ENCODE data around the gene RGMA.

DNA sequence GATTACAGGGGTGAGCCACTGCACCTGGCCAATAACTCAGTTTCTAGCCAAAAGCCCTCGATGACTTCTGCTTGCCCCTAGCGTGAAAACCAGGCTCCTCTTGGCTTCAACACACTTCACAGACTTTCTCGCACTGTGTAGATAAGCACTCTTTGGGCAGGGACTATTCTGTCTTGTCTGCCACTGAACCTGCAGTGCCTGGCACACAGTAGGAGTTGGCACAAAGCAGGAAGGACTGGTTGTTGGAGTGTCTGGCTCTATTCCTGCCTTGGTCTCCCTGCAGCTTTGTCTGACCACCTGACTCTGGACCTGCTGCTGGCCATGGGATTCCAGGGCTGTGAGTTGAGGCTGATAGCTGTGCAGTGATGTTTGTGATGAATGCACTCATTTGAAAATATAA is 46.4 kb upstream of the RGMA start:
- TF ChIP-seq, protein P1, sequence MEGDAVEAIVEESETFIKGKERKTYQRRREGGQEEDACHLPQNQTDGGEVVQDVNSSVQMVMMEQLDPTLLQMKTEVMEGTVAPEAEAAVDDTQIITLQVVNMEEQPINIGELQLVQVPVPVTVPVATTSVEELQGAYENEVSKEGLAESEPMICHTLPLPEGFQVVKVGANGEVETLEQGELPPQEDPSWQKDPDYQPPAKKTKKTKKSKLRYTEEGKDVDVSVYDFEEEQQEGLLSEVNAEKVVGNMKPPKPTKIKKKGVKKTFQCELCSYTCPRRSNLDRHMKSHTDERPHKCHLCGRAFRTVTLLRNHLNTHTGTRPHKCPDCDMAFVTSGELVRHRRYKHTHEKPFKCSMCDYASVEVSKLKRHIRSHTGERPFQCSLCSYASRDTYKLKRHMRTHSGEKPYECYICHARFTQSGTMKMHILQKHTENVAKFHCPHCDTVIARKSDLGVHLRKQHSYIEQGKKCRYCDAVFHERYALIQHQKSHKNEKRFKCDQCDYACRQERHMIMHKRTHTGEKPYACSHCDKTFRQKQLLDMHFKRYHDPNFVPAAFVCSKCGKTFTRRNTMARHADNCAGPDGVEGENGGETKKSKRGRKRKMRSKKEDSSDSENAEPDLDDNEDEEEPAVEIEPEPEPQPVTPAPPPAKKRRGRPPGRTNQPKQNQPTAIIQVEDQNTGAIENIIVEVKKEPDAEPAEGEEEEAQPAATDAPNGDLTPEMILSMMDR (IDR thresholded peaks at IDR 0.05): no peak
- no peak for TF ChIP-seq POLR2A (IDR thresholded peaks at IDR 0.05)

All from adrenal gland (tissue), 5 donors.